ENCODE measurements around the gene SLC38A10. TPM values are rescaled to one million over a fixed set of nuclear protein-coding genes. Genes with fewer than 3 reads are reported as not detected.

The SLC38A10 gene
- total and polyA plus RNA-seq, 2 of the 13 experiments (the other 11 are each of a cell fraction or from before 2014, with no cell fraction given): 23.4 to 55.8 TPM

DNA sequence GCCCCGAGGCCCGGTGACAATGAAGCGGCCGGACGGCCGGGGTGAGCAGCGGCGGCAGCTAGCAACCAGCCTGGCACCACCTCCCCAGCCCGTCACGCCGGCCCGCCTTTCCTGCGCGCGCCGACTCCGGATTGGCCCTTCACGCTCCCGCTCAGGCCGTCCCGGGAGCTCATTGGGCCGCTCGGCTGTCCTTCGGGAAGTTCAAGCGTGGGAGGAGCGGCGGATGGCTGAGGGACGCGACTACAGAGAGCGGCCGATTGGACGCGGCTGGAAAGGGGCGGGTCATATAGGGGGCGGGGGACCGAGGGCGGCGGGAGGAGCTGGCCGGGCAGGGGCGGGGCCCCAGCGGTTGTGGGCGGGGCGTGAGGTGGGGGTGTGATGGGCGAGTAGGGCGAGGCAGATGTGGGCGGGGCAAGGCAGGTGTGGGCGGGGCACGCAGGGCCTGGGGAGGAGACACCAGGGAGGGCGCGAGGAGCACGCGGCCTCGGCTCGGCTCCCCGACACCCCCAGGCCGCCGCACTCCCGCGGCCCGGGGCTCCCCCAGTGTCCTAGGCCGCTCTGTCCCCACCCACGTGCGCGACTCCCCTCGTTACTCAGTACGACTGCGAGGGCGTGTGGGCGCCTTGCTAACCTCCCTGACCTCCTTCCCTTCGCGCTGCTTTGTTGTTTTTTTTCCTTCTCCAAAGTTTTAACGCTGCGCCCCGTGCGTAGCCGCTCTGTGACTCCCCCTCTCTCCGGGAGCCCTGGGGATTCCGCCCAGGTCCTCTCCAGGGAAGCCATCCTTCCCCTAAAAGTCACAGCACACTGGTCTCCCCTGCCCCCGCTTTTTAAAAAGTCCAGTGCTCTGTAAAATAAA, 72.0 kb downstream of the SLC38A10 start, which contains the start of gene CEP131 (continued):
- TF ChIP-seq, protein P1, sequence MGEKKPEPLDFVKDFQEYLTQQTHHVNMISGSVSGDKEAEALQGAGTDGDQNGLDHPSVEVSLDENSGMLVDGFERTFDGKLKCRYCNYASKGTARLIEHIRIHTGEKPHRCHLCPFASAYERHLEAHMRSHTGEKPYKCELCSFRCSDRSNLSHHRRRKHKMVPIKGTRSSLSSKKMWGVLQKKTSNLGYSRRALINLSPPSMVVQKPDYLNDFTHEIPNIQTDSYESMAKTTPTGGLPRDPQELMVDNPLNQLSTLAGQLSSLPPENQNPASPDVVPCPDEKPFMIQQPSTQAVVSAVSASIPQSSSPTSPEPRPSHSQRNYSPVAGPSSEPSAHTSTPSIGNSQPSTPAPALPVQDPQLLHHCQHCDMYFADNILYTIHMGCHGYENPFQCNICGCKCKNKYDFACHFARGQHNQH (CRISPR knock-in tag; IDR thresholded peaks at IDR 0.05): no peak
- TF ChIP-seq ZNF564 (CRISPR knock-in tag; IDR thresholded peaks at IDR 0.05): no peak
- TF ChIP-seq TRIM24 (CRISPR knock-in tag; IDR thresholded peaks at IDR 0.05): no peak
- no peak for TF ChIP-seq HNRNPH1 (optimal IDR thresholded peaks at IDR 0.05; ENCODE audit: low read depth, low read length)
- TF ChIP-seq PCBP1 (IDR thresholded peaks at IDR 0.05; ENCODE audit: borderline replicate concordance, low read depth, low read length): 0 out of 2 replicates have a peak, but pooled peaks have one; percentile 13
- TF ChIP-seq KLF6 (CRISPR knock-in tag; IDR thresholded peaks at IDR 0.05): peak; percentile 82
- no peak for TF ChIP-seq ZNF772 (CRISPR knock-in tag; IDR thresholded peaks at IDR 0.05)
- TF ChIP-seq ATAD3A (CRISPR knock-in tag; IDR thresholded peaks at IDR 0.05): no peak
- peak; percentile 84 for TF ChIP-seq MYPOP (CRISPR knock-in tag; IDR thresholded peaks at IDR 0.05)
- TF ChIP-seq, protein P2, sequence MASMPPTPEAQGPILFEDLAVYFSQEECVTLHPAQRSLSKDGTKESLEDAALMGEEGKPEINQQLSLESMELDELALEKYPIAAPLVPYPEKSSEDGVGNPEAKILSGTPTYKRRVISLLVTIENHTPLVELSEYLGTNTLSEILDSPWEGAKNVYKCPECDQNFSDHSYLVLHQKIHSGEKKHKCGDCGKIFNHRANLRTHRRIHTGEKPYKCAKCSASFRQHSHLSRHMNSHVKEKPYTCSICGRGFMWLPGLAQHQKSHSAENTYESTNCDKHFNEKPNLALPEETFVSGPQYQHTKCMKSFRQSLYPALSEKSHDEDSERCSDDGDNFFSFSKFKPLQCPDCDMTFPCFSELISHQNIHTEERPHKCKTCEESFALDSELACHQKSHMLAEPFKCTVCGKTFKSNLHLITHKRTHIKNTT (CRISPR knock-in tag; IDR thresholded peaks at IDR 0.05): no peak
- TF ChIP-seq THAP11 (CRISPR knock-in tag; IDR thresholded peaks at IDR 0.05): peak; percentile 72; the same call in 1 of the 2 replicates
- TF ChIP-seq ZNF629 (CRISPR knock-in tag; conservative IDR thresholded peaks at IDR 0.05): no peak
- TF ChIP-seq TARDBP (CRISPR knock-in tag; IDR thresholded peaks at IDR 0.05): peak; percentile 76
- TF ChIP-seq ZNF619 (CRISPR knock-in tag; IDR thresholded peaks at IDR 0.05): no peak
- no peak for TF ChIP-seq CBX2 (IDR thresholded peaks at IDR 0.05; ENCODE audit: low read depth, low read length)
- TF ChIP-seq CBX2 (CRISPR knock-in tag; IDR thresholded peaks at IDR 0.05; ENCODE audit: low read depth): no peak
- peak; percentile 97 for TF ChIP-seq KDM5B (CRISPR knock-in tag; IDR thresholded peaks at IDR 0.05; ENCODE audit: borderline replicate concordance)
- TF ChIP-seq, protein P3, sequence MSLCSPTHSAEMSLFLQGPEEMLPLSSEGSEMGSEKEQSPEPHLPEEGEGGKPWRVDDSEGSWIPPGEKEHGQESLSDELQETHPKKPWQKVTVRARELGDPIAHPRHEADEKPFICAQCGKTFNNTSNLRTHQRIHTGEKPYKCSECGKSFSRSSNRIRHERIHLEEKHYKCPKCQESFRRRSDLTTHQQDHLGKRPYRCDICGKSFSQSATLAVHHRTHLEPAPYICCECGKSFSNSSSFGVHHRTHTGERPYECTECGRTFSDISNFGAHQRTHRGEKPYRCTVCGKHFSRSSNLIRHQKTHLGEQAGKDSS (CRISPR knock-in tag; IDR thresholded peaks at IDR 0.05; ENCODE audit: borderline replicate concordance, low read depth): no peak; the same call in 1 of the 2 replicates
- TF ChIP-seq MED13 (CRISPR knock-in tag; IDR thresholded peaks at IDR 0.05): peak; percentile 46; the same call in 1 of the 2 replicates
- peak; percentile 47; the same call in 1 of the 2 replicates for TF ChIP-seq ZIK1 (CRISPR knock-in tag; IDR thresholded peaks at IDR 0.05; ENCODE audit: borderline replicate concordance, low read depth)
- no peak for TF ChIP-seq ELF4 (CRISPR knock-in tag; IDR thresholded peaks at IDR 0.05; ENCODE audit: borderline replicate concordance)
- TF ChIP-seq RFX5 (IDR thresholded peaks at IDR 0.05; ENCODE audit: low read depth, low read length): peak; percentile 83
- TF ChIP-seq ZNF614 (CRISPR knock-in tag; IDR thresholded peaks at IDR 0.05; ENCODE audit: borderline replicate concordance): no peak
- peak; percentile 98 for TF ChIP-seq SMYD3 (CRISPR knock-in tag; IDR thresholded peaks at IDR 0.05)
- 0 out of 2 replicates have a peak, but pooled peaks have one; percentile 8 for TF ChIP-seq MAF1 (CRISPR knock-in tag; IDR thresholded peaks at IDR 0.05; ENCODE audit: borderline replicate concordance)

Data from HepG2 (cell line).